ENCODE data around the gene RDH16.
"Not testable (repeated sequence)": the region's sequence is repeated elsewhere in the genome, so short reads cannot be mapped to it uniquely, and the experiment has no call there.

RDH16 gene

GRCh38 chr12:56953314-56953713 lies 4.1 kb downstream of the RDH16 start:
- DNase-seq, result no peak

DNA sequence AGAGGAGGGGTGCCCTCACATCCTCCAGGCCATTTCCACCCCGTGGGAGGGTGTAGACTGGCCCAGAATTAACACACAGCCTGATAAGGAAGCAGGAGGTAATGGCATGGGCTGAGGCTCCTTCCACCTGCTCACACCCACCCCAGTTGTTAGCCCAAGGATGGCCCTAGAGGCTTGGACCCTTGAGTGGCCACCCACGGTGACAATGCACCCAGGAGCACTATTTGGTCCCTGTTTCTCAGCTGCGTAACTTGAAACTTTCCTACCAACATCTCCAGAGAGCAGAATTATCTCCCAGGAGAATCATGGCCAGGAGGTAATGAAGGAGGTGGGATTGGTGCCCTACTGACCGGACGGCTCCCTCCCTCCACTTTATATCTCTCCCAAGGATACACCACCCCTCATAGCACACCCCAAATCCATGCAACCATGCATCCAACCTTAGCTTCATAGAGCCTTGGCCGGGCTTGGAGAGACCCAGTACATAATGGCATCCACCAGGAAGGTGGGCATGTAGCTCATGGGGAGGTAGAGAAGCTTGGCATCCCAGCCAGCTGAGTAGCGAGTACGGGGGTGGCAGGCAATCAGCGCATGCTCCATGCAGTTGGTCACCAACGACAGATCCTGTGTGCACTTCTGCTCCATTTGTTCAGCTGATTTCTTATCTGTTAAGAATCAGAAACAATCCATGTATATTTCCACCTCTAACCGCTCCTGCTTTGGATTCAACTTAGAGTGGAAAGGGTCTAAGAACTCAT lies 5.6 kb downstream of the RDH16 start:
- DNase-seq, result no peak

DNA sequence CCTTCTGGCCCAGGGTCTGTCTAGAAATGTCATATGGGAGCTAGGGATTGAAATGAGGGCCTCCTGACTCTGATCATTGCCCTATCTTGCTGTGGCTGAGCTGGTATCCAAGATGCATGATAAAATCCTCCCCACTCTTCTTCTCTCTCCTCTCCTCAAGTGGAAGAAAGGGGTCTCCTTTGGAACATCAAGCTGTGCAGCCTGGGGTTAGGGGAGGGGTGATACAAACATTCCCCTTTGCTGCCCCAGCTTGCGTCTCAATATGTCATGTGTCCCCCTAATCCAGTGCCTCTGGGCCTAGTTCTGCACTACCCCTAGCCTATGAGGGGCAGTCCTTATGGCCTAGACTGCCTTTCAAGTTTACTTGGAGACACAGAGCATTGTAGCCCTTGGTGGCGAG lies 8.5 kb downstream of the RDH16 start:
- DNase-seq, result no peak

DNA sequence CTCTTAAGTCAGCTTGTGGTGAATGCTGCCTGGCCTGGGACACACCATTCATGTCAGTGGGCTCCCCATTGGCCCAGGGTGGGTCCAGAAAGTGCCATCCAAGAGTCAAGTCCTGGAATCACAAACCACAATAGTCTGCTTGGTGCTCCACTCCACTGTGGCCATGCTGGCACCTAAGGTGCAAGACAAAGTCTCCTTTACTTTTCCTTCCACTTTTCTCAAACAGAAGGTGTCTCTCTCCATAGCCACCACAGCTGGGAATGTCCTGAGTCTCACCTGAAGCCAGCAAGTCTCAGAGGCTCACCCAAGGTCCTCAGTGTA lies 9.0 kb downstream of the RDH16 start:
- no peak for DNase-seq

DNA sequence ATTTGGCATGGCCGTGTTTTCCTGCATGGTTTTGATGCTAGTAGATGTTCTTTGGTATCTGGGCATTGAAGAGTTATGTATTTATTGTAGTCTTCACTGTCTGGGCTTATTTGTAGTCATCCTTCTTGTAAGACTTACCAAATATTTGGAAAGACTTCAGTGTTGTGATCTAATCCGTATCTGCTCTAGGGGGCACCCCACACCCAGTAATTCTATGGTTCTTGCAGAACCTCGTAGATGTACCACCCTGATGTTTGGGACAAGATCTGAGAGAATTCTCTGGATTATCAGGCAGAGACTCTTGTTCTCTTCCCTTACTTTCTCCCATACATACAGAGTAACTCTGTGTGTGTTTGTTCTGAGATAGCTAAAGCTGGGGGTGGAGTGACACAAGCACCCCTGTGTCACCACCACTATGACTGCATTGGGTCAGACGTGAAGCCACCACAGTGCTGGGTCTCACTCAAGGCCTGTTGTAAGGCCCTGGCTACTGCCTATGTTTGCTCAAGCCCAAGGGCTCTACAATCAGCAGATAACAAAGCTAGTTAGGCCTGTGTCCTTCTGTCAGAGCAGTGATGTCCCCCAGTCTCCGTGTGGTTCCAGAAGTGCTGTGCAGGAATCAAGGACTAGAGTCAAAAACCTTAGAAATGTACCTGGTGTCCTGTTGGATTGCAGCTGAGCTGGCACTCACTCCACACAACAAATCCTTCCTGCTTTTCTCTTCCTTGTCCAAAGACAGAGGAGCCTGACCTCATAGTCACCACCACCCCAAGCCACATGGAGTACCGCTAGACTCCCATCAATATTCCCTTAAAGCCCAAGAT lies 9.6 kb downstream of the RDH16 start:
- DNase-seq, result no peak

DNA sequence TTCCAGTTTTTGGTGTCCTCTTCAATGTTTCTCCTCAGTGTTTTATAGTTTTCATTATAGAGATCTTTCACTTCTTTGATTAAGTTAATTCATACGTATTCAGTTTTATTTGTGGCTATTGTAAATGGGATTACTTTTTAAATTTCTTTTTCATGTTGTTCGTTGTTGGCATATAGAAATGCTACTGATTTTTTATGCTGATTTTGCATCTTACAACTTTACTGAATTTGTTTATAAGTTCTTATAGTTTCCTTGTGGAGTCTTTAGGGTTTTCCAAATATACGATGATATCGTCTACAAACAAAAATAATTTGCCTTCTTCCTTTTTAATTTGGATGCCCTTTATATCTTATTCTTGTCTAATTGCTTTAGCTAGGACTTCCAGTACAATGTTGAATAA lies 13.5 kb downstream of the RDH16 start:
- DNase-seq, result no peak

DNA sequence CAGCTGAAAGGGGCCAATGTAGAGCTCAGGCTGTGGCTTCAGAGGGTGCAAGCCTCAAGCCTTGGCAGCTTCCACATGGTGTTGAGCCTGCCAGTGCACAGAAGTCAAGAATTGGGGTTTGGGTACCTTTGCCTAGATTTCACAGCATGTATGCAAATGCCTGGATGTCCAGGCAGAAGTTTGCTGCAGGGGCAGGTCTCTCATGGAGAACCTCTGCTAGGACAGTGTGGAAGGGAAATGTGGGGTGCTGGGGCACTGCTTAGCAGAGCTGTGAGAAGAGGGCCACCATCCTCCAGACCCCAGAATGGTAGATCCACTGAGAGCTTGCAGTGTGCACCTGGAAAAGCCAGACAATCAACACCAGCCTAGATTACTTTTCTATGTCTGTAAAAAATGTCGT lies 14.0 kb downstream of the RDH16 start:
- not testable (repeated sequence) for DNase-seq

DNA sequence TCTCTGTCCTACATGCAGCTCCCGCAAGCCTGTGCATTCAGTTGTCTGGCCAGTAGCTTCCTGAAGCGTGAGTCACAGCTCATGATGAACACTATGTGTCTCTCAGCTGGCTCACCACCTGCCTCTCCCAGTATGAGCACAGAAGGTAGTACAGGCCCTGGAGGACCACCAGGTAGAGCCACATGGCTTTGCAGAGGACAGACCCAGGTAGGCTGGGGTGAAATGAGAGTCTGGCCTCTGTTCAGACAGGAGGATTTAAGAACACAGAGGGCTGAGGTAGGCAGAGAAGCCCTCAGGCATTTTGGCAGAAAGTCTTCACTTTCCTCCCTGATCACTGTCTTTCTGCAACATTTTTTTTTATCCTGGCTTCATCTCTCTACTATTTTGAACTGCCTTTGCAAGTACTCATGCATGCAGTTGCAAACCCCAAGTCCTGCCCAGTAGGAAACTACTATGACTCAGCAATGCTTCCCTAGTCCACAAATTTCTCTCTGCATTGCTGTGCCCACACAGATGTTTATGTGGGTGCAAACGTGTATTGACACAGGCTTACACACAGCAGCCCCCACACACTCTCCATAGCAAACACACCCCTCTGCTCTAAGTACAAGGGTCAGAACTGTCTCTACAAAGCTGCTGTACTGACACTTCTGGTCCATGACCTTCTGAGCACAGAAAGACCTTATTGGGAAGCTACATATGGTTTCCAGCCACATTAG lies 15.9 kb downstream of the RDH16 start:
- no peak for DNase-seq

DNA sequence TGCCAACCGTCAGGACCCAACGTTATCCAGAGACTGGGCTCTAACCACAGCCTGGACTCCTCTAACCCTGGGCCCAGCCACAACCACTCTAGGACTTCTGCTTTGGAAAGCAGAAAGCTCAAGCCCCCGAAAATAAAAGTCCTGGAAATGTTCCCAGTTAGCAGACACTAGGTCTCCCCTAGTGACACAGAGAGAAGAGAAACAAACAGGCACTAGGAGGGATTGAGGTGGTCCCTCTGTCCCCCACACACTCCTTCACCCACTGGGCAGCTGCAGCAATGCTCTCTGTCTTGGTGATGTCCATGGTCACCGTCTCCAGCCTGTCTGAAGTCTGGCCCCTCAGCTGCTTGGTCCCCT lies 16.5 kb downstream of the RDH16 start:
- DNase-seq, result not testable (repeated sequence)

DNA sequence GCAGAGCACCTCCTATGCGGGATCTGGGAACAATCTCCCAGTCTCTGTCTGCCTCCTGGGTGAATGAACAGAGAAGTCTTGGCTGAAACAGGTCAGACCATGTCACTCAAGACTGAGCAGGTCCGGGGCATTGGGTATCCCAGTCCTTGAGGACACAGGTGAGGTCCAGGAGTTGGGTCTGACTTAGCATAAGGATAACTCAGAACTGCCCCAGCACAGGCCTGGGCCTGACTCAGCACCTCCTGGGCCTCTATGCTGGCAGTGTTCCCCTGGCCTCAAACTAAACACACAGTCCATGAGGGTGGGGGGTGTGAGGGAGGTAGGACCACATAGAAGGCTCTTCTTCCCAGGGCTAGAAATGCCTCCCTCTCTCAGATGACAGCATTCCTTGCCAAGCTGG lies 21.7 kb downstream of the RDH16 start:
- DNase-seq, result no peak

DNA sequence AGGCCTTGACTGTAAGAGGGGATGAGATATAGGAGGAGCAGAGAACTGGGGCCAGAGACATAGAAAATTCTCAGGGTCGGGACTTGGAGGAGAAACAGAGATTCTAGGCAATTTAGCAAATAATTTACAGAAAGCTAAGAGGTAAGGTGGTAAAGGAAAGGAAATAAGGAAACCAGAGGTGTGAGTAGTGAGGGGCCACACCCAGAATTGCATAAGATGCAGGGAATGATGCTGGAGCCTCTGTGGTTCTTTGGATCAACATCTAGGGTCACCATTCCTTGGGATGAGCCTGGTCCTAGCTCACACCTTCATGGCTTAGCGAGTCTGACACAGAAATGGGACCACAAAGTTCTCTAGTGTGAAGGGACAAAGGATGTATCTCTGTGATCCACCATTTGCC lies 22.3 kb downstream of the RDH16 start:
- DNase-seq, result no peak

- DNase-seq, result no peak
These were observed 23.4 kb downstream of the RDH16 start, which contains the start of gene SDR9C7 for GRCh38 chr12:56933826-56934625. SDR9C7 (minus strand) TSS chr12:56934408; CDS start chr12:56934261, 147 bp downstream.

DNA sequence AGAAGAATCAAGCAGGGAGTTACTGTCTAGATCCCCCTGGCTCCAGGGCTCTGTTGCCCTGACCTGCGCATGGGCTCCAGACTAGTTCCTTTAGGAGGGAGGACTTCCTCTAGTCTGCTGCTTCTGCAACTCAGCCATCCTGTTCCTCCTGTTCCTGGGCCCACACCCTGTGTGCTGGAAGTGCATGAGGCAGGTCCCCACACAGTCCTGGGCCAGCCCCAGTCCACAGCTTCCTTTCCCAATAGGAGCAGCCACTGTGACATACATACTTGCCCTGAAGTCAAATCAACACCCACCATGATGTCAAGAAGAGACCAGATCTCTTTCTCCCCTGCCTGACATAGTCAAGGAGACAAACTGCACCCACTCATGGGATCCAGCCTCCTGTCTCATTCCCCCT lies 24.5 kb downstream of the RDH16 start:
- DNase-seq, result no peak

DNA sequence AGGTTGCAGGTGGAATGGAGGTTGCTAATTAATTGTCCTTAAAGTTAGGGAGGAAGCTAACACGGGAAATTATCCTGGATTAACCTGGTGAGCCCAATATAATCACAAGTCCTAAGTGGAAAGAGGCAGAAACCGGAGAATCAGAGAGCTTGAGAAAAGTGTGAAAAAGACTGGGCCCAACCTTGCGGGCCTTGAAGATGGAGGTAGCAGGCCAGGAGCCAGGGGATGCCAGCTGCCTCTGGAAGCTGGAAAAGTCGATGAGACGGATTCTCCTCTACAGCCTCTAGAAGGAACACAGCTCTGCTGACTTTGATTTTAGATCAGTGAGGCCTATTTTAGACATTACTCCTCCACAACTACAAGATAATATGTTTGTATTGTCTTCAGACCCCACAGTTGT lies 25.3 kb downstream of the RDH16 start:
- no peak for DNase-seq

- DNase-seq, result no peak
These were observed 25.9 kb downstream of the RDH16 start for GRCh38 chr12:56931474-56931978.

DNA sequence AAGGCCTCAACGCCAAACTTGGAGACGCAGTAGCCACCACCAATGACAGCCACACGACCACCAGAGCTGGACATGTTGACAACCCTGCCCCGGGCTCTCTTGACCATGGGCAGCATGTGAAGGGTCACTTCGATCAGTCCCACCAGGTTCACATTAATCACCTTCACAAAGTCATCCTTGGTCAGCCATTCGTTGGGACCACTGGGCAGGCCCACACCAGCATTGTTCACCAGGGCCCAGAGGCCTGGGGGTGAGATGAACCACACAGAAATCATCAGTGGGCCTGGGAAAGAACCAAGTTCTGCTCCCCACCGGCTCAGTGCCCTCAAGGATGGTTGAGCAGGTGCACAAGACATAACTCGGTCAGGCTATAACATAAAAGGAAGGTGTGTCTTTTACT lies 27.2 kb downstream of the RDH16 start:
- no peak for DNase-seq

- DNase-seq, result no peak
These were observed 27.6 kb downstream of the RDH16 start for GRCh38 chr12:56929780-56930179.

- DNase-seq, result no peak
These were observed 29.1 kb downstream of the RDH16 start for GRCh38 chr12:56928262-56928661.

DNA sequence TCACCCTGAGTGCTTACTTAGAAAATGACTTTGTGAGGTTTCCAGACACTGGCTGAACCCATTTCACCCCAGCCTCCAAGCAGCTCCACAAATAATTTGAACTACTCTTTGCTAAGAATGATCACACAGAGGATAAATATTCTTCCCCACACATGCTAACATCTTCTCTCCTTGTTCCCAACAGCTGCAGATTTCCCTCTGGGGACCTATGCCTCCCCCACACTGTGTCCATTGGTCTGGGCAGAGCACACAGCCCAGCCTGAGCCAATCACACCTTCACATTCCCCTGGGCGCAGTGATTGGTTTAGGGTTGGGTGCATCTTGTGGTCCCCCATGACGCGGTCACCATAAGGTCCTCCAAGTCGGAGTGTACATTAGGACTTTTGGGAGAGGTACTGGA lies 30.1 kb downstream of the RDH16 start:
- DNase-seq, result no peak

DNA sequence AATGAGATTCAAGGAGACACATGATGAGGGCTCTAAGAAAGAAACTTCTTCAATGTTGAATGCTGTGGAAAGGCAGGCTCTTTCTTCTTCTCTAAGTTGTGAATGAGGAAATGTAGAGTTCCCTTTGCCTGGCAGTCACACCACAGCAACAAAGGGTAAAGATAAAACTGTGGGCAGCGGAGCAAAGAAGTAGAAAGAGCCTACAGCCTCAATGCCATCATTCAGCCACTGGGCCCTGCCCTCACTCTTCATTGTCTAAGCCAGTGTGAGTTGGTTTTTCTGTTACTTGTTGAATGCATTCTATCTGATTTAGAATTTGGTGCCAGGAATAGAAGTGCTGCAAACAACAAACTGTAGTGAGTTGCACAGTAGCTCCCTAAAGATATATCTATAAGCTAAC lies 35.4 kb downstream of the RDH16 start:
- DNase-seq, result no peak

GRCh38 chr12:56921346-56921745 lies 36.1 kb downstream of the RDH16 start:
- no peak for DNase-seq

DNA sequence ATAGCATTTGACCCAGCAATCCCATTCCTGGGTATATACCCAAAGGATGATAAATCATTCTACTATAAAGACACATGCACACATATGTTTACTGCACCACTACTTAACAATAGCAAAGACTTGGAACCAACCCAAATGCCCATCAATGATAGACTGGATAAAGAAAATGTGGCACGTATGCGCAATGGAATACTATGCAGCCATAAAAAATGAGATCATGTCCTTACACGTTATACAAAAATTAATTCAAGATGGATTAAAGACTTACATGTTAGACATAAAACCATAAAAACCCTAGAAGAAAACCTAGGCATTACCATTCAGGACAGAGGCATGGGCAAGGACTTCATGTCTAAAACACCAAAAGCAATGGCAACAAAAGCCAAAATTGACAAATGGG lies 39.3 kb downstream of the RDH16 start:
- DNase-seq, result not testable (repeated sequence)

DNA sequence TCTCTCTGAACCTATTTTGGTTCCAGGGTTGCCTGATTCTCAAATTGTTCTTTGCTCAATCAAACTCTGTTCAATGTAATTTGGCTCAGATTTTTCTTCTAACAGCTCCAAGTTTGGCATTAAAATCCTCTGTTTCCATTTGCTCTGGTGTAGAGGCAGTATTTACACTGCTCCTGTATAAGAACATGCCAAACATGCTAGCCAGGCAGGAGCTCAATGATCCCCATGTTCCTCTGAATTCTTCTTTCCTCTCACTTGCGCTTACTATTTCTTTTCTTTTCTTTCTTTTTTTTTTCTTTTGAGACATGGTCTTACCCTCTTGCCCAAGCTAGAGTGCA lies 40.4 kb downstream of the RDH16 start:
- DNase-seq, result no peak

Data from stimulated activated CD4-positive, alpha-beta T cell treated with anti-CD3 and anti-CD28 coated beads, Interleukin-4, amount 100 ng/mL, for 24 hours (primary cell).